SK-N-SH treated with all-trans-retinoic acid at 6 μM for 48 hours (cell line): ENCODE measurements around the gene CHST11.

Experiments
- BACH2 ChIP-seq: fragments of 250-450 bp; sonication (Bioruptor Pico); IDR thresholded peaks from 2 replicates; pipeline ENCODE4 v1.9.0; 2021; ENCODE audit warnings: mild to moderate bottlenecking, borderline replicate concordance
- RARB ChIP-seq: fragments of 250-450 bp; sonication (Bioruptor Pico); IDR thresholded peaks from 2 replicates; pipeline ENCODE4 v1.8.0; 2021; ENCODE audit warnings: mild to moderate bottlenecking, moderate library complexity
- TOX ChIP-seq: fragments of 250-450 bp; sonication (Bioruptor Pico); IDR thresholded peaks from 2 replicates; pipeline ENCODE4 v1.8.0; 2021; ENCODE audit warnings: mild to moderate bottlenecking, moderate library complexity, borderline replicate concordance
- ZC3H10 ChIP-seq: fragments of 250-450 bp; sonication (Bioruptor Pico); IDR thresholded peaks from 2 replicates; pipeline ENCODE4 v1.5.1; 2021; ENCODE audit warnings: mild to moderate bottlenecking, moderate library complexity
- ZFP3 ChIP-seq: fragments of 250-450 bp; sonication (Bioruptor Pico); IDR thresholded peaks from 2 replicates; pipeline ENCODE4 v1.5.0; 2020; ENCODE audit warnings: mild to moderate bottlenecking, moderate library complexity
- TF ChIP-seq, protein P1 (sequence below): fragments of 250-450 bp; sonication (Bioruptor Pico); IDR thresholded peaks from 2 replicates; pipeline ENCODE4 v1.8.0; 2020; ENCODE audit warnings: mild to moderate bottlenecking, moderate library complexity, borderline replicate concordance

DNA sequence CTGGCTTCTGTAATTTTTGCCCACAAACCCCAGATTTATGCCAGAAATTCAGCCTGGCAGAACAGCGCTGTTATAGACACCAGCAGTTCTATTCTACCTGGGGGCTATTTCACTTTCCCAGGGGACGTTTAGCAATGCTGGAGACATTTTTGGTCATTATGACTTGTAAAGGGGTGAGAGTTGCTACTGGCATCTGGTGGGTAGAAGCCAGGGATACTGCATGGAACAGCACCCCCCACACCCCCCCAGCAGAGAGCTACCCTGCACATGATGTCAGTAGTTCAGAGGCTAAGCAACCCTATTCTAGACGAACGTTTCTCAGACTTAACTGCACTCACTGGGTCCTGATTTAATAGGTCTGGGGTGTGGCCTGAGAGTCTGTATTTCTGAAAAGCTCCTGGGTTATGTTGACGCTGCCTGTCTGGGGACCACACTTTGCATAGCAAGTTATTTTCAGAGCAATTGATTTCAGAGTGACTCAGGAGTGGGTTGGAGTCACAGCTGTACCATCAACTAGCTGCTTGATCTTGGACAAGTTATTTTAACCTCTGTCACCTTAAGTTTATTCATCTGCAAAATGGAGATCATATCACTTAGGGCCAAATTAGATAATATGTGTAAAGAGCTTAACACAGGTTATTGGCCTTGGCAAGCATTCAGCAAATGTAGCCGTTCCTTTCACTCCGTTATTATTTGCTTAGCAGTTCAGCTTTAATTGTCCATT lies 48.5 kb downstream of the CHST11 start:
- TF ChIP-seq ZFP3 (CRISPR knock-in tag): no peak
- TF ChIP-seq ZC3H10 (CRISPR knock-in tag): no peak
- no peak for TF ChIP-seq BACH2 (CRISPR knock-in tag)
- no peak for TF ChIP-seq RARB (CRISPR knock-in tag)
- TF ChIP-seq TOX: no peak
- TF ChIP-seq, protein P1, sequence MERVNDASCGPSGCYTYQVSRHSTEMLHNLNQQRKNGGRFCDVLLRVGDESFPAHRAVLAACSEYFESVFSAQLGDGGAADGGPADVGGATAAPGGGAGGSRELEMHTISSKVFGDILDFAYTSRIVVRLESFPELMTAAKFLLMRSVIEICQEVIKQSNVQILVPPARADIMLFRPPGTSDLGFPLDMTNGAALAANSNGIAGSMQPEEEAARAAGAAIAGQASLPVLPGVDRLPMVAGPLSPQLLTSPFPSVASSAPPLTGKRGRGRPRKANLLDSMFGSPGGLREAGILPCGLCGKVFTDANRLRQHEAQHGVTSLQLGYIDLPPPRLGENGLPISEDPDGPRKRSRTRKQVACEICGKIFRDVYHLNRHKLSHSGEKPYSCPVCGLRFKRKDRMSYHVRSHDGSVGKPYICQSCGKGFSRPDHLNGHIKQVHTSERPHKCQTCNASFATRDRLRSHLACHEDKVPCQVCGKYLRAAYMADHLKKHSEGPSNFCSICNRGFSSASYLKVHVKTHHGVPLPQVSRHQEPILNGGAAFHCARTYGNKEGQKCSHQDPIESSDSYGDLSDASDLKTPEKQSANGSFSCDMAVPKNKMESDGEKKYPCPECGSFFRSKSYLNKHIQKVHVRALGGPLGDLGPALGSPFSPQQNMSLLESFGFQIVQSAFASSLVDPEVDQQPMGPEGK (CRISPR knock-in tag): no peak
